ENCODE results near the gene CSF3R. TPM values are rescaled to one million over a fixed set of nuclear protein-coding genes. Genes with fewer than 3 reads are reported as not detected.
A peak's percentile ranks its signal among the peaks of the same experiment; 100 is the strongest.

The CSF3R gene
- 6.4 TPM for total RNA-seq
- long read RNA-seq, partial matches to known transcripts: 1 of 6 reads
- long read RNA-seq, other reads (novel, unspliced or antisense): 3 of 6 reads

DNA sequence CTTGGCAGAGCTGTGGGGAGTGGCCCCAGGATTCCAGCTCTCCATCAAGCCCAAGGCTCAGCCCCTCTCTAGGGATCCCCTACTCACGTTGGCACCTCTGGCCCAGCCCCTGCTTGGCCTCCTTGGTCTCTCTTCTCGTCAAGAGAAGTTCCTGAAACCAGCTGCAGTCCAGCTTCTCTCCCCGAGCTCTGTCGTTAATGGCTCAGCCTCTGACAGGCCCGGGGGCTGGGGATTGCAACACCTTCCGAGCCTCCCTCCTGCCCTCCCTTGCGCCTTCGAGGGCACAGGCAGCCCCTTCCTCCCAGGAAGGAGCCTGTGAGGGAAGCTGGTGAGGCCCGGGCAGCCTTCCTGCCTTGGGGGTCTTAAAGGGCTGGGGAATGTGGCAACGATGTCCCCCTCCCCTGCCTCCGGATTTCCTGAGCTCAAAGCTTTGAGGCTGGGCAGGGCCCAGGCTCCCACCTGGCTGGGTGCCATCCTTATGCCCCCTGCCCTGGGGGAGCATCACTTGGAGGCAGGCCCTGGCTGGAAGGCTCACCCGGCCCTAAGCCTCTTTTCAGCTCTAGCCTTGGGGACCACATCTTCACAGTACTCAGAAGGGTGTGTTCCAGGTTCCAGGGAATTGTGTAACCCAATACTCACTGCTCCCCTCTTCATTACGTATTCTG, at the start of gene CSF3R:
CSF3R (minus strand) TSS at position 190 of the 665 bp plus-strand sequence. CDS start 3,417 bp downstream, outside the sequence.
- DNase-seq: peak; percentile 45
- intact Hi-C loops (cut with micrococcal nuclease): no loop called here

DNA sequence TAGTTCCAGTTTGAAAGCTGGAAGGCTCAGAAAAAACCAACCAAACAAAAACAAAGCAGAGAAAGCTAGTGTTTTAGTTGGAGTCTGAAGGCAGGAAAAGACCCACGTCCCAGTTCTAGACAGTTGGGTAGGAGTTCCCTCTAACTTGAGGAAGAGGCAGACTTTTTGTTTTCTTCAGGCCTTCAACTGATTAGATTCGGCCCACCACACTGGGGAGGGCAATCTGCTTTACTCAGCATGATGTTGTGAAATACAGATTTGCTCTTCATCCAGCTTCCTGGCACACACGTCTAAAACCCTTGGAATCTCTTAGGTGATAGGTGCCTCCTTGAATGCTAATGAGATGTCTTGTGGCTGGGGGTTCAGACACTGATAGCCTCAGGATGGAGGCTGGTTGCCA, 49.1 kb upstream of the CSF3R start:
- intact Hi-C loops (cut with micrococcal nuclease): no loop called here
- DNase-seq (no peak), ATAC-seq (no peak)

More for the DNA sequence above, at the start of gene CSF3R:
- ATAC-seq: peak; percentile 28

DNA sequence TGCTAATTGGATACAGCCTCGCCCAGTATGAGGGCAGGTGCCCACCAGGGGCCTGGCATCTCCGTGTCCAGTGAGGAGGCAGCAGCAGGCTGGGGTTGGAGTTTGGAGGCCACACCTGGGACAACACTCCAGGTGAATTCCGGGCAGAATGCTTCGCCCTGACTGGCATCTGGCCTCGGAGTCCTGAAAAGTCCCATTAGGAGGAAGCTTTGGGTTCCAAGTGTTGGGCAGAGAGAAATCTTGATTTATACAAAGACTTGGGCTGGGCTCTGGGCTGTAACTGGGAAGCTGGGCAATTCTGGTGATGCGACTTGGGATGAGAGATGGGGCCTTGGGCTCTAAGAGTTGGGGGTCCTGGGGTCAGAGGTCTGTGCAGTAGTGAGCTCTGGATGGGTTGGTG, 48.1 kb upstream of the CSF3R start:
- ATAC-seq (no peak), DNase-seq (no peak)
- intact Hi-C loops (cut with micrococcal nuclease): no loop called here

DNA sequence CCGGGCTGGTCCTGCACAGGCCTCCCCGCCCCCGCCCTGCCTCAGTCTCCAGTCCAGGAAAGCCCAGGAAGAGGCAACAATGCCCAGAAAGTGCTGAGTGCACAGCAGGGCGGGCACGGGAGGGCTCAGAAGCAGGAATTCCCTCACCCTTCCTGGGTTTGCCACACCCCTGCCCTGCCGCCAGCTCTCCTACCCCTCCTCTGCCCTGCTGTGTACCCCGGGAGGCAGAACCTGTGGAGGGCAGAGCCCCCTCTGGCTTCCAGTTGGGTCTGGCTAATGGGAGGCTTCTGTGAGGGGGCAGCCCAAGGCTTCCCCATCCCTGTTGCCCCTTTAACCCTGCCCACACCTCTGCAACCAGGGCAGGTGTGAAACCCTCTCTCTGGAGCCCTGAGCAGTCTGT, 47.5 kb upstream of the CSF3R start:
- intact Hi-C loops (cut with micrococcal nuclease): no loop called here
- ATAC-seq: no peak

DNA sequence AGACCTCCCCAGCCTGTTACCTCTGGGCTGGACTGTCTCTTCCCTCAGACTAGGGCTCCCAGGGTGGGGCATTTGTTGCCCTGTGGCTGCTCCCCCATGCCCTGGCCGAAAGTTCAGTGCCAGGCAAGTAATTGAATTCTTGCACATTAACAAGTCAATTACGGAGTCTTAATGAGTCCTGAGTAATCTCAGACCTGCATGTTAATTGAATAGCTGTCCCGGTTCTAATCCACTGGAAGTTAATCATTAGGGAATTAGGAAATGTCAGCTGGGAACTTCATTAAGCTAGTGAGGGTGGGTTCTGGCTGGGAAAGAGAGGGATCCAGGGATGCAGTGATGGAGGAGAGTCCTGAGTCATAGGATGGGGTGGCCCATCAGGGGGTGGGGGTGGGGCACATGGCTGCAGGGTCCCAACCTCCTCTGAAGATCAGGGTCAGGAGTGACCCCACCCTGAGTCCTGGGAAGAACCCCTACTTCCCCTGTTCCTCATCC, 47.1 kb upstream of the CSF3R start:
- DNase-seq: no peak
- intact Hi-C loops (cut with micrococcal nuclease): no loop called here
- no peak for ATAC-seq

More for the DNA sequence above, 47.5 kb upstream of the CSF3R start:
- DNase-seq: no peak

DNA sequence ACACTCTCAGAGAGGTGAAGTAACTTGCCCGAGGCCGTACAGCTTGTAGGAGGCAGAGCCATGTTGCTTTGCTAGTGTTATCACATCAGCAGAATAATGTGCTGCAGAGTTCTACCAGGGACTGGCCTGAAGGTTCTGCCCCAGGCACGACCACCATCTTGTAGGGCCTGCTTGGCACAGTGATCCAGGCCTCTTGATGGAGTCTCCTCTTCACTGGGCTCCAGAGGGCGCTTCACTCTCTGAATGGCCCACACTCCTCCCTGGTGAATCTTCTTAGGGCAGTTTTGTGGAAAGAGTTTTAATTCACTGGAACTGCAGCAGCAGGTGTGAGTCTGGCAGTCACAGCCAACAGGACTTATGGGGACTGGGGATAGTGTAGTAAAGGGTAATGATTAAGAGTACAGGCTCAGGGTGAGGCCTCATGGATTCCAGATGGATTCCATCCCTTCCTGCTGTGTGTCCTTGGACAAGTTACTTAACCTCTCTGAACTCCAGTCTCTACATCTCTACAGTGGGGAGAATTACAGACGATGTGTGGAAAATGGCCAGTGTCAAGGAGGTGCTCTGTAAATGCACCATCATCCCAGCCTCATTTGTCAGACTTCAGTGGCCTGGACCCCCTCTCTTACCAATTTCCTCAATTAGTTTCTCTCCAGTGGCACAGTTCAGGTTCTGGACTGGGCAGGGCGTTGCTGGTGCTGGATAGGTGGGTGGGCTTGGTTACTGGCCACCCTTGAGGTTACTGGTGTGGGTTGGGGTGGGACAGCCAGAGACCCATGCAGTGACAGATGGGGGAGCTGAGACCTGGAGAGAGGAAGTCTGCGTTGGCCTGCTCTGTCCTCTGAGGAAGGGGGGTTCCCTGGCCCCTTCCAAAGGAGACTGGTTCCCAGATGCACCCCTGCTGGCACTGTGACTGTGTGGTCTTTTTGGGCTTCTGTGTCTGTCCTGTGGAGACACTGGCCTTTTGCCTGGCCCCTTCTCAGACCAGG, 45.9 kb upstream of the CSF3R start:
- ATAC-seq (no peak), DNase-seq (no peak)
- intact Hi-C loops (cut with micrococcal nuclease): no loop called here

DNA sequence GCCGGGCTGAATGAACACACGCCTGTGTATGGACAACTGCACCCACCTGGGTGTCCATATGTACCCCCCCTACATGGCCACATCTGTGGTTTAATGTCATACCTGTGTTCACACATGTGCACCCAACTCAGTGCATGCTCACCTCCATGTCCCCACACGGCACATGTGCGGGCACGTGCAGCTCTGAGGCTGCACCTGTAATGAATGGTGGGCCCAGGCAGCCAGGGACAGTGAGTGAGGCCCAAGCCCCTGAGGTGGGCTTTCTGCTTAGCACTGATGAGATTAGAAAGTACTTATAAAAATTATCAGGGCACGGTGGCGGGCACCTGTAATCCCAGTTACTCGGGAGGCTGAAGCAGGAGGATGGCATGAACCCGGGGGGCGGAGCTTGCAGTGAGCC, 42.5 kb upstream of the CSF3R start:
- intact Hi-C loops (cut with micrococcal nuclease): no loop called here
- ATAC-seq (no peak), DNase-seq (no peak)

DNA sequence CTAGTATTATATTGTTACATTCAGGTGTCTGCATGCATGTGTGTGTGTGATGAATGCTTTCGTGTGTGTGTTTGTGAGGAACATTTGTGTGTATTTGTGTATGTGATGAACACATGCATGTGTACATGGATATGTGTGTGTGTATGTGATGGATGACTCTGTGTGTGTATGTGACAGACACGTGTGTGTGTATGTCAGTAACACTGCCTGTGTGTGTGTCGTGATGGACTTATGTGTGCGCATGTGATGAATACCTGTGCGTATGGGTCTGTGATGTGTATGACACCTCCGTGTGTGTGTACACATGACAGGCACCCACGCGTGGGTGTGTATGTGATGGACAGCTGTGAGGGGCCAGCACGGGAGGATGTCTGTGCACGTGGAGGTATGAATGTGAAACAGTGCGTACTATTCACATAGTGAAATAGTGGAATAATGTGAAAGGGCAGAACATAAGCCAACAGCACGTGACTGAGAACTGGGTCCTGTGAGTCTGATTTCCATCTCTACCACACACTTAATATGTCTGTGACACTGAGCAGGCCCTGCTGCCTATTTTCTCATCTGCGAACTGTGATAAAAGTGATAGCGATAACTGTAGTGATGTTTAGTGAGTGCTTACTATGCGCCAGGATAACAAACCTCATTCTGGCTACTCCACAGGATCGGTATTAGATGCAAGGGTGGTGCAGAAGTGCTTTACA, 41.8 kb upstream of the CSF3R start:
- DNase-seq: no peak
- no peak for ATAC-seq
- intact Hi-C loops (cut with micrococcal nuclease): no loop called here

DNA sequence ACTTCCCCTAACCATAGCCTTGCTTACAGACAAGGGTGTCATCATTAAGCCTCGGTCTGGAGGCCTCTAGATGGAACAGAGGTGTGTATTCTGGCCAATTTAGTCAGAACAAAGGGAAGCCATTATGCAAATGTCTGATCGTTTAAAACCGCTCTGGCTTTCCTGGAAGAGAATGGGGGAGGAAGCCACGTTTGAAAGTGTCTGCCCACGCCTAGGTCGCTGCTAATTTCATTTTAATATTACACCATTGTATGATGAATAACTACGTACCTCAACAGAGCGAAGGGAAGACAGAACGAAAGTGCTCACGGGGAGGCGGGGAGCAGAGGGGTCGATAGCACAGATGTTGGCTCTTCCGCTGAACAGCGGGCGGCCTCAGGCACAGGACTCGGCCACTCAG, 41.1 kb upstream of the CSF3R start:
- intact Hi-C loops (cut with micrococcal nuclease): no loop called here
- no peak for DNase-seq
- ATAC-seq: no peak

DNA sequence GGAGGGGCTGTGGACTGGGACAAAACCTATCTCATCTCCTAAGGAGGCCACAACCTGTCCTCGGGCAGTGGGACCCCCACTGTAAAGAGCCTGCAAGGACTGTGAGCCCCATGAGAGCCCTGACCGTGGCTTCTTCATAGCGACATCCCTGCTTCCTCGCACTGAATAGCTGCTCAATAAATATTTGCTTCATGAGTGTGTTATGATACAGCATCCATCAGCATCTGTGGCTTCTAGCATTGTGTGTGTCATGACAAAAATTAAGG, 40.5 kb upstream of the CSF3R start:
- intact Hi-C loops (cut with micrococcal nuclease): no loop called here
- ATAC-seq (no peak), DNase-seq (no peak)

DNA sequence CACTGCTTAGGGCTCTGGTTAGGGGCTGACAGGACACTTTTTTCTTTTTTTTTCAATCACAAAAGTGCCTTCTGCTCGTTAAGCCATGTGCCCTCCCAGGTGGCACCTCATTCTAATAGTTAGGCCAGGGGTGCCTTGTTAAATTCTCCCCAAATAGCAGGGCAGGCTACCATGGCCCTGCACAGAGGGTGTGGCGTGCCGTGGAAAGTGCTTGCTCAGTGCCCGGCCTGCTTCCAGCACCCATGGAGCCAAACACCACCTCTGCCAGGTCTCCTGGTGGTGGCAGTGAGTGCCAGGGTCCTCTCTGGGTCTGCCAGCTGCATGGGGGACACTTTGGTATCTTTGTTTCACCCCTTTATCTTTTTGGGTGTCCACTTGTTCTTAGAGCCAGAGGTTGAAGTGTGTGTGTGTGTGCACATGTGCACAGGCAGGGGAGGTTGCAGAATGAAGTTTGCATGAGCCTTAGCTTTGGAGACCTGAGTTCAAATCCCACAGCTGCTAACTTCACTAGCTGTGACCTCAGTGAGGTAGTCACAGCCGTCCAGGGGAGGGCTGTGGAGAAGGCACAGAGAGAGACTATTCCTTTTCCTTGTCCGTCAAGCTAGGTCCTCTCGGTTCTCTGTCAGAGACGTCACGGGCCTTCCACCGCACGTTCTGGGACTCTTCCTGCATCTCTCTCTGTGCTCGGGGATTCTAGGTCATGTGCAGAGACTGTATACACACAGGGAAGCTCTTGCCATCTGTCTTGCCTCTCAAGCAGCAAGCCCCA, 39.9 kb upstream of the CSF3R start:
- intact Hi-C loops (cut with micrococcal nuclease): no loop called here
- ATAC-seq (no peak), DNase-seq (no peak)

DNA sequence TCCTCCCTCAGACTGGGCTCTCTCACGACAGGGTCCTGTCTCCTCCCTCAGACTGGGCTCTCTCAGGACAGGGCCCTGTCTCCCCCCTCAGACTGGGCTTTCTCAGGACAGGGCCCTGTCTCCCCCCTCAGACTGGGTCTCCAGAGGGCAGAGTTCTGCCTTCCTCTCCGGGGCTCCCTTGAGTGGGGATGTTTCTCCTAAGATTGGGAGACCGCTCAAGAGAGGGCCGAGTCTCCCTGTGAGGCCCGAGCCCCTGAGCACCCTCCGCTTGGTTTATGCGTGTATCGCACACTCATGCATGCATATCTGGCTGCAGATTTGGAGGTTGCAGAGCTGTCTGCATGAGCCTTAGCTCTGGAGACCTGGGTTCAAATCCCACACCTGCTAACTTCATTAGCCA, 39.3 kb upstream of the CSF3R start:
- DNase-seq (no peak), ATAC-seq (no peak)
- intact Hi-C loops (cut with micrococcal nuclease): no loop called here

DNA sequence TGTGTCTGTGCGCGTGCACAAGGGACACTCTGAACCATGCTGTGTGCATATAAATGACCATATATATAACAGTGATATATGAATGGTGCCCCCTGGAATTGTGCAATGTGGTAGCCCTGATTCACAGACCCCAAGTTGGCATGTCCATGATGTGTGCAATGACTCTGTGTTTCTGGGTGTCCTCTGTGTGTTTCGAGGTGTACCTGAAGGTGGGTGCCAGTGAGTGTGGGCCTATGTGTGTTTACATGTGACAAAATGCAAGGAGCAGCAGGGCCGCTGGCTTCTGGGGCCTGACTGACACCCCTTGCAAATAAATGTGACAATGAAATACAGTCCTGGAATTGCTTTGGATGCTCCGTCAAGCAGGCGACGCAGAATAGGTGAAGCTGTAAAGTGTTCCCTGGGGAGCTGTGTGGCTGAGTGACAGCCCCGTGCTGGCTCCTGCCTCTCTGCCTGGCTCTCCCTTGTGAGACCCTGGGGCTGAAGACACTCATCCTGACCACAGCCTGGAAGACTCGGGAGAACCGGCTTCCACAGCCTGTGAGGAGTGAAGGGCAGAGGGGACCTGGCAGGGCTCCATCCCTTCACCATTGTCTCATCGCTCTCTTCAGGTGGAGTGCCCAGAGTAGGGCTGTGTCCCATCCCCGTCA, 38.2 kb upstream of the CSF3R start:
- DNase-seq (no peak), ATAC-seq (no peak)
- intact Hi-C loops (cut with micrococcal nuclease): no loop called here

DNA sequence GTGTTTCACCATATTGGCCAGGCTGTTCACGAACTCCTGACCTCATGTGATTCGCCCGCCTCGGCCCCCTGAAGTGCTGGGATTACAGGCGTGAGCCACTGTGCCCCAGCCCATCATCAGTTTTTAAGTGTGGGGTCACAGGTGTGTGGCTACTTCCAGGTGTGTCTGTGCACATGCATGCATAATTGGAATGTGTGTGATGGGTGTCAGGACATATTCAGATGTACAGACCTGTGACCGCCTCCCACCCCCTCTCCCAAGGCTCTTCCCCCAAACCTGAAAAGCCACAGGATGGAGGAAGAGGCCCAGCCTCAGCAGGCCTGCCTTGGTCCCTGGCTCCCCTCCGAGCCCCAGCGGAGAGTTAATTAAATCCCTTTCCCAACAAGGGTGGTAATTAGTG, 37.3 kb upstream of the CSF3R start:
- no peak for ATAC-seq
- no peak for DNase-seq
- intact Hi-C loops (cut with micrococcal nuclease): no loop called here

DNA sequence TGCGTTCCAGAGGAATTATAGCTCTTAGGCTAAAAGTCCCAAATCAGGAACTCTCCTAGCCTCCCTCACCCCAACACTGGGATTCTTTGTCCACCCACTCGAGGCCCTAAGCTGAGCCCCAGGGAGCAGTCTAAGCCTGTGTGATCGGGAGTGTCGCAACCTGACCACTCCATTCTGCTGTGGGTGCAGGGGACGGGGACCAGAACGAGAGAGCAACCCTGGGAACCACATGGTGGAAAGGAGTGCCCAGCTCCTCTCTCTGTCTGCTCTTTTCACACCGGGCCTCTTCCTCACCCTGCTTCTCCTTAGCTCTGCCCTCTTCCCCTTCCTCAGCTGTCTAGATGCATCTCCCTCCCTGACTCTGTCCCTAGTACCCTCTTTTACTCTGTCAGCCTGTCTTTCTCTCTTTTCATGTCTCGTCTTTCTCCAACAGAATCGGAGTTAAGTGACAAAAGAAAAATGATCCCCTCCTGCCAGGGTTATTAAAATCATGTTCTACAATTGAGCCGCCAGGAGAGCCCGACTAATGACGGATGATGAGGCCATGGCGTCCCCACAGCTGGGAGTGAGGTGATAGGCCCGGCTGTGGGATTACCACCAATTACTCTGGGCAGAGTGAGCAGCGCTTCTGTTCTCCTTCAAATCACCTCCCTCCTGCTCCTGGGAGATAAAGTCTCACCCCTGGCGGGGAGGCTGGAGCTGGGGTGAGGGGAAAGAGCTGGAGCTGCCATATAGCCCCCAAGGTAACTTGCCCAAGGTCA, 34.5 kb upstream of the CSF3R start:
- DNase-seq: no peak
- intact Hi-C loops (cut with micrococcal nuclease): no loop called here
- ATAC-seq: no peak

DNA sequence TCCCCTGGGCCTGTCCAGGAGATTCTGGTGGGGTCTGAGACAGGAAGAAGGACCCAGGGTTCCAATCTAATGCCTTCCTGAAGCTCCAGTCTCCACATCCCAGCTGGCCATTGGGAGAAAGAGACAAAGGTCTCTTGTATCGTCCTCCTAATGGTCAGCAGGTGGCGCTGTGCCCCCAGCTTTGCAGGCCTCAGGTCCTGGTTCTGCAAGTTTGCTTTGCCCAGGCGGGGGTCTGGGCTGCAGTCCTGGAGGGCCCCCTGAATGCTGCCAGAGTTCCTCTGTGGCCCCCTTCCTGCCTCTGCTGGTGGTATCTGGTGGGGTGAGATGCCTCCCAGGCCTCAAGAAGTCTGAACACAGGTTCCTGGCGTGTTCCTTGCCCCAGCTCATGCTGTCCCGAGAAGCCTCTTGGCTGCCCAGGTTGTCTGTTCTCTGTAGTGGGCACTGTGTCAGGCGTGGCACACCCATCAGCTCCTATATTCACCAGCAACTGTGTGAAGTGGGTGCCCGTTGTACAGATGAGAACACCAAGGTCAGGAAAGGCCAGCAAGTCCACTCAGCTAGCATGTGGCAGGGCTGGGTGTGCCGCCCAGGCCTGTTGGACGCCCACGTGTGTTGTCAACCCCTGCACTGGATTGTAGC, 33.8 kb upstream of the CSF3R start:
- intact Hi-C loops (cut with micrococcal nuclease): no loop called here
- peak; percentile 59 for DNase-seq
- ATAC-seq: peak; percentile 52

DNA sequence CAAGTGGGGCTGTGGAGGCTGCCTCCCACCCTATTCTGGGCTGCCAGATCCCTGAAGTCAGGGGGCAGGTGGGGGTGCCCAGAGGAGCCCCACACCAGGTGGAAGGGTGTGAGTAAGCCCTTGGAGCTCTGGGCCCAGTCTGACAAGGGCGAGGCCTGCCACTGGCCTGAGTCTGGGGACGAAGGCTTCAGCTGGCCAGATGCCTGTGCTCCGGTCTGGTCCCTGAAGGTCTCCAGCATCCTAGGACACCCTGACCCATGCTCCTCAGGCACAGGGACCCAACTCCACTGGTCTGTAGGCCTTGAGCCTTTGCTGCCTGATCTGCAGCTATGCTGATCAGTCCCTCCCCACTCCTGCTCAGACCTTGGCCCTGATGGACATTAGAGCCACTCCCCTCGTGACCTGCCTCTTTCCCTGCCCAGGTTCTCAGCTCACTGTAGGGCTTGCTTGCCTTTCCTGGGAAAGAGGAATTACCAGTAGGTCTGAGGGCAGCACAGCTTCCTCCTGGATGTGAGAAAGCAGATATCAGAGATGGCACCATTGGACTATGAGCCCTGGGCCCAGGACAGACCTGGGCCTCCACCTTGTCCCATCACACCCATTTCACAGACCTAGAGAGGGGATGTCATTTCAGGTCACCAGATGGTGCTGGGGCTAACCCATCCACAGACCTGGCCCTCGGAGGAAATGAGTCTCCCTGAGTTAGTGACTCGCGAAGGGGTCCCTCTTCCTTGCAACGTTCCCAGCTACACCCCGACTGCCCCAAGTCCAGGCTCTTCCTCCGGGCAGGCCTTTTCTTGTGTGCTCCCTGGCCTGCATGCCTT, 32.8 kb upstream of the CSF3R start:
- DNase-seq (no peak), ATAC-seq (no peak)
- intact Hi-C loops (cut with micrococcal nuclease): no loop called here
